GM19099 (cell line): ENCODE measurements around the gene PTPRJ.

ENCODE experiments used
- POLR2A ChIP-seq: IDR thresholded peaks from 3 replicates; pipeline ENCODE4 v1.6.1; 2011; ENCODE audit warnings: low read depth; ENCODE audit not compliant: insufficient read length; ENCODE audit errors: extremely low read depth

The PTPRJ gene

GRCh38 chr11:48082771-48083170 lies 102.4 kb downstream of the PTPRJ start:
- TF ChIP-seq POLR2A, result no peak

GRCh38 chr11:48083421-48083820 lies 103.1 kb downstream of the PTPRJ start:
- TF ChIP-seq POLR2A, result no peak

- no peak for TF ChIP-seq POLR2A
These were observed 105.3 kb downstream of the PTPRJ start for GRCh38 chr11:48085688-48086087.

GRCh38 chr11:48087422-48087821 lies 107.1 kb downstream of the PTPRJ start:
- no peak for TF ChIP-seq POLR2A

- TF ChIP-seq POLR2A, result no peak
These were observed 107.8 kb downstream of the PTPRJ start for GRCh38 chr11:48087974-48088681.

GRCh38 chr11:48088682-48089050 lies 108.3 kb downstream of the PTPRJ start:
- TF ChIP-seq POLR2A, result no peak

GRCh38 chr11:48090174-48090573 lies 109.8 kb downstream of the PTPRJ start:
- TF ChIP-seq POLR2A, result no peak

GRCh38 chr11:48091426-48092102 lies 111.2 kb downstream of the PTPRJ start:
- no peak for TF ChIP-seq POLR2A

GRCh38 chr11:48093323-48093722 lies 113.0 kb downstream of the PTPRJ start:
- TF ChIP-seq POLR2A, result no peak

- no peak for TF ChIP-seq POLR2A
These were observed 113.7 kb downstream of the PTPRJ start for GRCh38 chr11:48093795-48094642.

GRCh38 chr11:48094643-48095339 lies 114.4 kb downstream of the PTPRJ start:
- TF ChIP-seq POLR2A, result no peak

GRCh38 chr11:48095779-48096470 lies 115.6 kb downstream of the PTPRJ start:
- TF ChIP-seq POLR2A, result no peak

GRCh38 chr11:48096588-48097525 lies 116.5 kb downstream of the PTPRJ start:
- TF ChIP-seq POLR2A, result no peak
